ENCODE data around the gene SNX7. TPM values are rescaled to one million over a fixed set of nuclear protein-coding genes. Genes with fewer than 3 reads are reported as not detected.

SNX7 gene
- total RNA-seq, 1 donor from 2014 or later: 17.5 TPM

- H3K36me3 Mint-ChIP-seq (ENCODE audit: low read depth): no peaks in the 10 kb centered on the region
- no peak overlapping the region for H3K4me3 Mint-ChIP-seq
- H3K27me3 Mint-ChIP-seq (ENCODE audit: low read depth): peaks cover 3% of the 10 kb centered on the region
- H3K4me1 Mint-ChIP-seq: no peaks in the 10 kb centered on the region
- H3K9me3 Mint-ChIP-seq: peaks cover 2% of the 10 kb centered on the region
- no peak for TF ChIP-seq CTCF (conservative IDR thresholded peaks at IDR 0.05)
- H3K27ac Mint-ChIP-seq (ENCODE audit: unreplicated experiment): no peak overlapping the region
- DNase-seq (ENCODE audit: low read depth, low spot score): no peak
Measured at GRCh38 chr1:98796049-98796448, 134.5 kb downstream of the SNX7 start.

GRCh38 chr1:98797506-98797905, 136.0 kb downstream of the SNX7 start:
- Mint-ChIP-seq H3K36me3 (ENCODE audit: low read depth) (no peaks in the 10 kb centered on the region), H3K27ac (ENCODE audit: unreplicated experiment) (no peak overlapping the region), H3K9me3 (peaks cover 2% of the 10 kb centered on the region), H3K4me1 (no peaks in the 10 kb centered on the region), H3K4me3 (no peak overlapping the region), H3K27me3 (ENCODE audit: low read depth) (peaks cover 2% of the 10 kb centered on the region)
- TF ChIP-seq CTCF (conservative IDR thresholded peaks at IDR 0.05): no peak
- no peak for DNase-seq (ENCODE audit: low read depth, low spot score)
